Adrenal gland (tissue), 12 donors: ENCODE data around the gene MYO9B. TPM values are rescaled to one million over a fixed set of nuclear protein-coding genes. Genes with fewer than 3 reads are reported as not detected.
A peak's percentile ranks its signal among the peaks of the same experiment; 100 is the strongest.

ENCODE experiments used
- DNase-seq, 7 donors: peaks; one replicate each; pipeline ENCODE4 v3.0.0-alpha.2; 2019 to 2020
- H3K27ac ChIP-seq, 5 donors: fragments of 200-600 bp; sonication (generic) in 4 of 5; 1 replicate in 3 of 5; 2 replicates in 2 of 5; pipeline versions ENCODE4 v1.5.1 to v1.8.0; 2016 to 2020; ENCODE audit warnings: mild to moderate bottlenecking in 1 of 5
- H3K27me3 ChIP-seq: fragments of 200-600 bp; 2 replicates; pipeline ENCODE4 v1.8.0; 2021
- H3K36me3 ChIP-seq, 2 donors: fragments of 200-600 bp; replicated peaks in 1 of 2; 1 replicate in 1 of 2; 2 replicates in 1 of 2; pipeline versions ENCODE4 v1.5.1 to v1.8.0; 2018 to 2022
- H3K4me1 ChIP-seq, 2 donors: fragments of 200-600 bp; replicated peaks in 1 of 2; 1 replicate in 1 of 2; 2 replicates in 1 of 2; pipeline versions ENCODE4 v1.5.1 to v1.8.0; 2018 to 2021
- H3K4me3 ChIP-seq, 4 donors: fragments of 200-600 bp; sonication (generic) in 3 of 4; one replicate each; pipeline ENCODE4 v1.5.1; 2016 to 2018
- H3K9me3 ChIP-seq, 3 donors: fragments of 200-600 bp; sonication (generic) in 1 of 3; replicated peaks in 1 of 3; 1 replicate in 2 of 3; 2 replicates in 1 of 3; pipeline versions ENCODE4 v1.5.1 to v1.8.0; 2016 to 2021
- CTCF ChIP-seq, 6 experiments: fragments of 450-650 bp in 4 of 6; fragments of 200-600 bp in 2 of 6; sonication (generic) in 1 of 6; IDR thresholded peaks; 1 replicate in 5 of 6; 2 replicates in 1 of 6; pipeline versions ENCODE4 v1.5.1 to v1.8.0; 2016 to 2021; ENCODE audit warnings: antibody characterized with exemption in 6 of 6, mild to moderate bottlenecking in 2 of 6, moderate library complexity in 1 of 6
- POLR2A ChIP-seq, 2 donors: fragments of 450-650 bp; IDR thresholded peaks; one replicate each; pipeline ENCODE4 v1.6.1; 2017; ENCODE audit warnings: antibody characterized with exemption in 2 of 2, mild to moderate bottlenecking in 2 of 2, moderate library complexity in 1 of 2
- WGBS, 4 donors: extraction: QIAGEN DNeasy Blood & Tissue Kit in 2 of 4; methylation state at CpG; one replicate each; pipeline versions ENCODE4 v1.1.5 to v1.1.7; 2013 to 2017; 5-methylcytosine and 5-hydroxymethylcytosine counted together
- intact Hi-C, 2 donors: fragments of 100-400 bp; cut with DNase I; formaldehyde crosslinking; loops; one replicate each; pipeline versions ENCODE4 v1.14.1 to v1.15.0; 2022 to 2023
- polyA plus RNA-seq, 3 donors: library from polyadenylated mRNA; stranded (reverse); fragments of 200-250 nt in 2 of 3; fragments of 350-450 nt in 1 of 3; fragmentation: Illumina TruSeq in 1 of 3; extraction: RNeasy Lipid Tissue Mini Kit (QIAGEN cat#74804) in 1 of 3; gene quantifications; one replicate each; pipeline ENCODE4 v1.2.3, GENCODE V29; 2013 to 2014
- total RNA-seq, 9 donors: library from RNA; depleted of rRNA in 4 of 9; stranded (reverse); fragments of >200 nt in 4 of 9; fragments of 120-200 nt in 1 of 9; fragmentation: NEBNext Ultra II Directional in 1 of 9; extraction: Animal tissue kit (Norgen Biotek cat#: 25700) in 1 of 9; gene quantifications; one replicate each; pipeline versions ENCODE4 v1.1.0 to v1.2.4, GENCODE V29; 2013 to 2023
- donor health status: healthy with polysubstance abuse.
- donor health status: Bipolar disorder and iron deficiency.
- donor health status: DM: yes; HTN: yes; CAD: no.
- donor health status: DM: no; HTN: no; CAD: no.
- donor health status: DM: no; HTN: no; CAD: no.
- donor health status: DM: yes; HTN: yes; CAD: no.

The MYO9B gene
- total and polyA plus RNA-seq, 12 donors = 23.6 to 236 (median 86.3) TPM

- Histone ChIP-seq H3K4me3 (no peak overlapping the region), H3K36me3 (peaks cover 0 to 56% of the 10 kb centered on the region in 2 donors), H3K27me3 (no peaks in the 10 kb centered on the region), H3K27ac (no peak overlapping the region), H3K9me3 (no peaks in the 10 kb centered on the region), H3K4me1 (peaks cover under 1% of the 10 kb centered on the region in 2 donors)
- DNase-seq = peak in 1 of 7 donors; percentile 28
- intact Hi-C loops = loop anchor here in 1 of 2 donors (10.0 kb wide), 1 partner anchor 75 kb away; the partner anchor contains the start of gene ANKLE1
- TF ChIP-seq CTCF (IDR thresholded peaks at IDR 0.05) = no peak
- no peak for TF ChIP-seq POLR2A (IDR thresholded peaks at IDR 0.05)
- 65 to 80% (median 75%) methylated on average over 19 to 28 of the region's 28 CpGs for WGBS, 4 donors
These were observed 133.8 kb downstream of the MYO9B start for GRCh38 chr19:17209126-17210036.

GRCh38 chr19:17210296-17210695 is 134.7 kb downstream of the MYO9B start:
- H3K36me3 ChIP-seq = peaks cover 0 to 56% of the 10 kb centered on the region in 2 donors

GRCh38 chr19:17211547-17212446 is 136.2 kb downstream of the MYO9B start:
- Histone ChIP-seq H3K4me1 (peaks cover 5 to 14% of the 10 kb centered on the region in 2 donors), H3K9me3 (no peaks in the 10 kb centered on the region), H3K36me3 (peaks cover 0 to 48% of the 10 kb centered on the region in 2 donors), H3K4me3 (no peak overlapping the region), H3K27me3 (no peaks in the 10 kb centered on the region), H3K27ac (no peak overlapping the region)
- 90 to 94% (median 93%) methylated on average over 15 to 58 of the region's 58 CpGs for WGBS, 4 donors
- intact Hi-C loops = no loop called here
- no peak for DNase-seq
- no peak for TF ChIP-seq CTCF (IDR thresholded peaks at IDR 0.05)
- no peak for TF ChIP-seq POLR2A (IDR thresholded peaks at IDR 0.05)

More at GRCh38 chr19:17210296-17210695, 134.7 kb downstream of the MYO9B start:
- no peak for DNase-seq
- intact Hi-C loops = no loop called here
- TF ChIP-seq CTCF (IDR thresholded peaks at IDR 0.05) (no peak), POLR2A (IDR thresholded peaks at IDR 0.05) (no peak)
- 80 to 86% (median 85%) methylated on average over 11 to 14 of the region's 14 CpGs for WGBS, 4 donors
- Histone ChIP-seq H3K4me1 (peaks cover 5 to 7% of the 10 kb centered on the region in 2 donors), H3K27me3 (no peaks in the 10 kb centered on the region), H3K9me3 (no peaks in the 10 kb centered on the region), H3K4me3 (no peak overlapping the region), H3K27ac (peak overlapping the region in 1 of 5 donors; percentile 22)

GRCh38 chr19:17213334-17213733 is 137.8 kb downstream of the MYO9B start:
- Histone ChIP-seq H3K4me3 (no peak overlapping the region), H3K36me3 (peaks cover 0 to 59% of the 10 kb centered on the region in 2 donors), H3K27me3 (no peaks in the 10 kb centered on the region), H3K9me3 (no peaks in the 10 kb centered on the region), H3K4me1 (peaks cover 5 to 14% of the 10 kb centered on the region in 2 donors), H3K27ac (no peak overlapping the region)
- no peak for DNase-seq
- TF ChIP-seq POLR2A (IDR thresholded peaks at IDR 0.05) = no peak
- no peak for TF ChIP-seq CTCF (IDR thresholded peaks at IDR 0.05)
- WGBS, 4 donors = 81 to 95% (median 90%) methylated on average over 3 to 5 of the region's 5 CpGs
- intact Hi-C loops = no loop called here
